GM19328 (cell line): ENCODE measurements around the gene MAP3K8.
A peak's percentile ranks its signal among the peaks of the same experiment; 100 is the strongest.
"Not testable (repeated sequence)": the region's sequence is repeated elsewhere in the genome, so short reads cannot be mapped to it uniquely, and the experiment has no call there.

ENCODE experiments used
- ATAC-seq: cut with Tn5 transposase; IDR thresholded peaks from one replicate; pipeline ENCODE4 v1.9.1; 2021; ENCODE audit warnings: mild to moderate bottlenecking, moderate library complexity; ENCODE audit not compliant: unreplicated experiment

Gene MAP3K8

DNA sequence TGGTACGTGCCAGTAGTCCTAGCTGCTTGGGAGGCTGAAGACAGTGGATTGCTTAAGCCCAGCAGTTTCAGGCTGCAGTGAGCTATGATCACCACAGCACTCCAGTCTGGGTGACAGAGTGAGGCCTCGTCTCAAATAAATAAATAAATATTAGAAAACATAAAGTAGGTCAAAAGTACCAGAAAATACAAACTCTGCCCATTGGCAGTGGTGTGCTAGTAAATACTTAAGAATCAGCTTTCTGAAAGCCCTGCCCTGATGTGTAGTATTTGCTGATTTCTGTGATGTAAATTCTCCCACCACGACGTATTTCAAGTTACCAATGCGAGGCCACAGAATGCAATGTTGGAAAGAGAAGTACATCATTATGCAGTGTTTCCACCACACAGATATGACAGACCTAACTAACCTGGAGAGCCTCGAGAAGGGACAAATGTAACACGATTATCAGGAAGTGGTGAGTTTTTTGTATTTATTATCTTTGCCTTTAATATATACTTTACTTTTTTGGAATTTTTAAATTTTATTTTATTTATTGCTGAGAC, 11.8 kb upstream of the MAP3K8 start:
- ATAC-seq, result no peak

GRCh38 chr10:30422981-30423654, 10.9 kb upstream of the MAP3K8 start:
- ATAC-seq, result no peak

- ATAC-seq, result not testable (repeated sequence)
Observed at GRCh38 chr10:30423655-30424275, 10.2 kb upstream of the MAP3K8 start.

DNA sequence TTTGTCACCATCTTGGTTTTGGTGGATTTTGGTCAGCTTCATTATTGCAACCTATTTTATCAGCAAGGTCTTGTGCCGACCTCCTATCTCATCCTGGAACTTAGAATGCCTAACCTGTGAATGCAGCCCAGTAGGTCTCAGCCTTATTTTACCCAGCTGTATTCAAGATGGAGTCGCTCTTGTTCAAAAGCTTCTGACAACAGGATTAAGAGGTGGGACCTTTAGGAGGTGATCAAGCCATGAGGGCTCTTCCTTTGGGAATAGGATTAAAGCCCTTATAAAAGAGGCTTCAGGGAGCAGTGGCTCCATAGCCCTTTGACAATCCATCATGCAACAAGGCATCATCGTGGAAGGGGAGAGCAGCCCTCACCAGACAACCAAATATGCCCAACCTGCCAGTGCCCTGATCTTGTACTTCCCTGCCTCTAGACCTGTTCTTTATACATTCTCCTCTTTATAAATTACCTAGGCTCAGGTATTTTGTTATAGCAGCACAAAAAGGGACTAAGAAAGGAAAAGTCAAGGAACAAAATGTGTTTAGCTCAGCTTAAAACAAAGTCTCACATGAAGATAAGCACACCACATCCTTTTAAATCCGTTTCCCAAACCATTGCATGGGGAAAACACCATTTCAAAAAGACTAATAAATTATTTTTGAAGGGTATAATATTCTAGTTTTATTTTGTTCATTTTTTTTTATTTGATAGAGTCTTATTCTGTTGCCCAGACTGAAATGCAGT, 8.5 kb upstream of the MAP3K8 start:
- ATAC-seq, result no peak

- no peak for ATAC-seq
Observed at GRCh38 chr10:30430544-30431298, 3.3 kb upstream of the MAP3K8 start.

GRCh38 chr10:30431435-30431911, 2.5 kb upstream of the MAP3K8 start:
- ATAC-seq, result no peak

DNA sequence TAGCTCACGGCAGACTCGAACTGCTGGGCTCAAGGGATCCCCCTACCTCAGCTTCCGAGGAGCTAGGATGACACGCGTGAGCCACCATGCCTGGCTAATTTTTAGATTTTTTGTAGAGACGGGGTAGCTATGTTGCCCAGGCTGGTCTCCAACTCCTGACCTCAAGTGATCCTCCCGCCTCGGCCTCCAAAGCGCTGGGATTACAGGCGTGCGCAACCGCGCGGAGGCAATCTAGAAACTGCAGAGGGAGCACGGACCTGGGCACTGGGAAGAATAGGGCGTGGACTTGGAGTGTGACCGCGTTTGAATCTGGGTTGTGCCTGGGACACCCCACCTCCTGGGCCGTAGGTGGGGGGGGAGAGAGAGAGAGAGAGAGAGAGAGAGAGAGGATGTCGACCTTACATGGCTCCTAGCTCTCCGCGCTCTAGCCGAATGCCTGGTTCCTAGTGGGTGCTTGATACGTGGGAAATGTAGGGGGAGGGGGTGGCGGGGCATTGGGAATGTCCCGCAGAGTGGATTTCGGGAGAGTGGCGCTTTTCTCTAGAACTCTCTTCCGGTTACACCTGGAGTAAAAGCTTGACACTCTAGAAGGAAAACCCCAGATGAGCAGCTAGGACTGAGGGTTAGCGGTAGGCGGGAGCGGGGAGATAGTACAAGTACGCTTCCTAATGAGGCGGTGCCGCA, 1.2 kb upstream of the MAP3K8 start:
- ATAC-seq, result peak; percentile 1

DNA sequence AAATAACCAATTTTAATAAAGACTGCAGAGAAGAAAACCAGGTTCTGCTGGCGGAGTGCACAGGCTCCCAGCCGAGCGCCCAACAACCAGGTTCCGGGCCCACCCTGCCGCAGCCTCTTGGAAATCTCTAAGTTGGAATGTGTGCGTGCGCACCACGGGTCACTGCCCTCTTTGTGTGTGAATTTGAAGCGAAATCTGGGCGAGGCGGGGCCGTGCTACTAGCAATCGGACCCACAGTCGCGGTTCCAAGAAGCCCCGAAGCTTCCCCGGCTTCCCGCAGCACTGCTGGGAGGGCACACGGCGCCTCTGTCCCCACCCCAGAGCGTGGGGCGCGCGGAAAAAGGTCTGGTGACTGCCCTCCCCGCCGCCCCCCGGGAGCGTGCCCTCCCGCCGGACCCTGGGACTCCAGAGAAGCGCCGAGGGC, 666 bp upstream of the MAP3K8 start:
- ATAC-seq, result no peak

- peak; percentile 32 for ATAC-seq
Observed at GRCh38 chr10:30434273-30435072, 489 bp downstream of the MAP3K8 start.

DNA sequence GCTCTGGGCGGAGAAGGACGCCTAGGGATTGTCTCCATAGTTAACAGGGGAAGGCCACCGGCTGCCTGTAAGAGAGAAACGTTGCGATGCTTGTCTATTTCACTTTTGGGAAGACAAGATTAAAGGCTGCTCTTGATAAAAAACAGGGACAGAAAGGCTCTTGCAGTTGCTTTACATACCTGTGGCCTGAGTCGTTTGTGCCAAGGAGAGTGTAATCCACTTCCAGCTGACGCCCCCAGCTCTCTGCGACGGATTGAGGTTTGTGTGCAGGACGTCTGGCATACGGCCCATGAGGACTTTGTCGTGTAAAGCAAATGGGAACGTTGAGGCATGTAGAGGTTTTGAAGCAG, 1.1 kb downstream of the MAP3K8 start:
- ATAC-seq, result no peak

DNA sequence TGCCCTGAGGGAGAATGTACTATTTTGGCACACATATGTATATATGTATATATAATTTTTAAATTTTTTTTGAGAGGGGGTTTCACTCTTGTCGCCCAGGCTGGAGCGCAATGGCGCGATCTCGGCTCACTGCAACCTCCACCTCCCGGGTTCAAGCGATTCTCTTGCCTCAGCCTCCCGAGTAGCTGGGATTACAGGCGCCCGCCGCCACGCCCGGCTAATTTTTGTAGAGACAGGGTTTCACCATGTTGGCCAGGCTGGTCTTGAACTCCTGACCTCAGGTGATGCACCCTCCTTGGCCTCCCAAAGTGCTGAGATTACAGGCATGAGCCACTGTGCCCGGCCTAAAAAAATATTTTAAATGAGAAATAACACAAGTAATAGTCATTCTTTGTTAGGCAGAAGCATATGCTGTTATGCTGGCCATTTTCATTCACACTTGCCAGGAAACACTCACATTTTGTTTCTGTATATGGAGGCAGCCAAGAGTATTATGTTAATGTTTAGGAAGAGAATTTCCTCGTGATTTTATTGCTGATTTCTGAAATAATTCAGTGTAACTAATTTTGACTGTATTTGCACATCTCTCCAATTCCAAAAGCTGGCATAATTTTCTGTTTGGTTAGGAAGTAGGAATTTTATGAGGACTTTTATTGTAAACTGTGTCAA, 1.6 kb downstream of the MAP3K8 start:
- ATAC-seq, result not testable (repeated sequence)

- no peak for ATAC-seq
Observed at GRCh38 chr10:30436191-30436611, 2.2 kb downstream of the MAP3K8 start.

- no peak for ATAC-seq
Observed at GRCh38 chr10:30436671-30437030, 2.7 kb downstream of the MAP3K8 start.

- no peak for ATAC-seq
Observed at GRCh38 chr10:30437031-30437841, 3.3 kb downstream of the MAP3K8 start.

GRCh38 chr10:30438021-30438850, 4.3 kb downstream of the MAP3K8 start:
- ATAC-seq, result no peak

DNA sequence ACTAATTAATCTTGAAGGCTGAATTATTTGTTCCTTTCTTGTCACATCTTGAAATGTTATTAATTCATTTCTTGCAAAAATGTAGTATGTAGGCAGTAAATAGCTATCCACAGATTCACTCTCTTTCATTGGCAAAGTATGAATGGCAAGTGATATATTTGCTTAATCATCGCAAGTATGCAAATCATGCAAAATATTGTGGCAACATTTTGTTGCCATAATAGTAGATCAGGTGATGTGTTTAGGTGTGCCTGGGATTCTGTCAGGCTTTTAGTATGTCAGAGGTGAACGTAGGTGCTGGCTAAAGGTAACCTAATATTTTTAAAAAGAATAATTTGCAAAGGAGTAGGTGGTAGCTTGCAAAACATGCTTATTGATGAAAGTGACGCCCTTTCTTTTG, 5.9 kb downstream of the MAP3K8 start:
- ATAC-seq, result no peak

GRCh38 chr10:30442019-30442606, 8.1 kb downstream of the MAP3K8 start:
- no peak for ATAC-seq
